Measurements from ENCODE around the gene ACSS1. TPM values are rescaled to one million over a fixed set of nuclear protein-coding genes. Genes with fewer than 3 reads are reported as not detected.

ACSS1 gene
- total RNA-seq, 1 experiment from 2014 or later, result not detected

DNA sequence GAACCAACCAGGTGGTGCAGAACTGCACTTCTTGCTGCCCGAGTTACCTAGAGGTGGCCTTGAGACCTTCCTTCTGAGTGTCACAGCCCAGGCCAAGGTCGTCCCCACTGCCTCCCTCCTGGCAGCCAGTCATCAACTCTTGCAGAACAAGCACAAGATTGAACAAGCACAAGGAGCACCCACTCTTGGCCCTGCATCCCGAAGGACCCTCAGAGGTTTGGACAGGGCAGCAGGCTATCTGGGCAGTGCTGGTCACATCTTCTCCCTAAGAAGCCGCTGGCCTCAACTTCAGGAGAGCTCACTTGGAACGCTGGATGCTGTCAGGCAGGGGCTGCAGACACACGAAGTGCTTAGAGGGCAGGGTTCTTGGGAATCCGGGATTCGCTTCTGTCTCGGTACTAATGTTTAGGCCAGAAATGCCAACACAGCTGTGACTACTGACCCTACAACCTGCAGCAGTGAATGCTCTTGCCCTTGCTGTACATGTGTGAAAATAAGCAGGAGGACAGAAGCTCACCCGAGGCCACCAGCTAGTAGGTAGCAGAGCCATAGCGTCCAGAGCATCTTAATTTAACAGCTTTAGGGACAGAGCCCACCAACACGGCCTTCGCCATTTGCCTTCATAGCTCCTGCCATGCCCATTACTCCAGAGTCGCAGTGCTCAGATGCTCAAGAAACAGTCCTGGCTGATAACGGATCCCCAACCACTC lies 4.0 kb upstream of the ACSS1 start:
- in situ Hi-C loops (cut with HindIII; ENCODE audit: low sequenced_read_pairs), result no loop called here
- no peak for DNase-seq (ENCODE audit: low spot score)

DNA sequence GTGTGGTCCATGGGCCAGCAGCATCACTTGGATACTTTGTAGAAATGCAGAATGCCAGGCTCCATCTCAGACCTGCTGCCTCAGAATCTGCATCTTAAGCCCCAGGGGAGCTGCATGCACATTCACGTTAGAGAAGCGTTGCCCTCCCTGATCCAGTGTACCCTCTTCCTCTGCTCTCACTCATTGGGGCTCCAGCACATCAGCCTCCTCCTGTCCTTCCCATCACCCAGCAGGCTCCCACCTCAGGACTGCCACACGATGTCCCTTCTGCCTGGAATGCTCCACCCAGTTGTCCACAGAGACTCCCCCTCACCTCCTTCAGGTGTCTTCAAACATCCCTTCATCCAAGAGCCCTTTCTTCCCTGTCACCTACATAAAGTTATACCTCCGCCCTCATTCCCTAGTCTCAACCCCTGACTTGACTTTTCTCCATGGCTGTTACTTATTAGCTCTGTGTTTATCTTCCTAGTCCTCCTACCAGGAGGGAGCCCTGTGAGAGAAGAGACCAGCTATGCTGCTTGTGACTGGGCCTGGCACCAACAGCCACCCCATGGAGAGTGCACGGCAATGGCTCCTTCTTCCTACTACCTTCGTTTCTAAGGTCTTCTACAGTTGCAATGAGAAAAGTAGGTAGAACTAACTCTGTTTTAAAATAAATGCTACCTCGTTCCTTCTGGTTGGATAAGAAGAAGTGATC lies 3.3 kb upstream of the ACSS1 start:
- DNase-seq (ENCODE audit: low spot score), result no peak
- in situ Hi-C loops (cut with HindIII; ENCODE audit: low sequenced_read_pairs), result no loop called here

DNA sequence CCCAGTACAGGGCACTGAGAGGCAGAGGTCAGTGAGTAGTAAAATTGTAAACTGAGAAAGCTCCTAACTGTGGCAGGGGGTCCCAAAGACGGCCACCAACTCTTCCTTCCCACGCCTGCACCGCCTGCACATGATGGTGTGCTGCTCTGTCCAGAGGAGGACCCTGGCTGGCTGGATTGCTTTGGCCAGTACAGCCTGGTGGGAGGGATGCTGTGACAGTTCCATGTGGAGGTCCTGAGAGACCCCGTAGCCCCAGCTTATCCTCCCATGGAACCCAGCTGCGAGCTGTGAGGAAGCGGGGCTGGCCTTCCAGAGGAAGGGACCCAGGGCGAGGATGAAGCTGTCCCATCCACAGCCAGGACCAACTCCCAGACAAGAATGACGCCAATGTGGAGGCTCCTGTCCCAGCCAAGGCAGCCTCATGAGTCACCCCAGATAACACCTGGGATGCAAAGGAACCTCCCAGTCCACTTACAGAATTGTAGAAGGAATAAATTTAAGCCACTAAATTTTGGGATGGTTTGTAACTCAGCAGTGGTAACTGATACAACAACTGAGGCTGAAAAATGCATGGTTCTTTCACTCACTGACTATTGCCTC lies 2.0 kb upstream of the ACSS1 start:
- in situ Hi-C loops (cut with HindIII; ENCODE audit: low sequenced_read_pairs), result no loop called here
- DNase-seq (ENCODE audit: low spot score), result no peak

DNA sequence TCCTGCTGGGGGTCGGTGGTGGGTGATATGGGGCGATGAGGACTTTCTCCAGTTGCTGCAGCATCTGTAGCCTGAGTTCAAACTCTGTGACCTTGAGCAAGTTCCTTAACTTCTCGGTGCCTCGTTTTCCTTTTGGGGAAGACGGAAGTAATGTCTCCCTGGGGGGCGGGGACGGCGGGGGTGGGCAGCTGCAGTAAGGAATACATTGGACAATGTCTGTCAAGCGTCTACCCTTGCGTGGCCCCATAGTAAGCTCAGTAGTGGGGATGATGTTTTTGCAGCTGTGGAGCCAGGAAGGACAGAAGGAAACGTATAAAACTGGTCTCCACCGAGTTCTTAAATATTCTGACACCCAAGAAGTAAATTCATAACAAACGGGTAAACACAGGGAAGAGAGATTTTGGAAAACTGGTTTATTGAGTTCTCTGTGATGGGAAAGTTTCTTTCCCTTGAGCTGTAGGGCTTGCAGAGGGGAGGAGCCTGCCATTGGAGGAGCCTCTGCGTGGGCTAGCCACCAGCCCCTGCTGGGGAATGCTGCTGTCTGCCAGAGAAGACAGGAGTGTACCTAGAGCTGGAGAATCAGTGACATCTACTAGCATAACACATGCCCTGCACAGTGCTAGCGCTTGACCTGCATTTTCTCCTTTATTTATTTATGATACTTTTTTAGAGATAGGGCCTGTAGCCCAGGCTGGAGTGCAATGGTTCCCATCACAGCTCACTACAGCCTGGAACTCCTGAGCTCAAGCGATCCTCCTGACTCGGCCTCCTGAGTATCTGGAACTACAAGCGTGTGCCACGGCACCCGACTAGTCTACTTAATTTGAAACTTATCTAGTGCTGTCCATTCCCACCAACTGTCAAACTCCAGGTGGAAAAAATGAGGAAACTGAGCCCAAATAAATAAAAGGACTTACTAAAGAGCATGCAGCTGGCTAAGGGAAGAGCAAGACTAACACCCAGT lies 1.2 kb upstream of the ACSS1 start:
- in situ Hi-C loops (cut with HindIII; ENCODE audit: low sequenced_read_pairs), result no loop called here
- DNase-seq (ENCODE audit: low spot score), result peak; percentile 75

DNA sequence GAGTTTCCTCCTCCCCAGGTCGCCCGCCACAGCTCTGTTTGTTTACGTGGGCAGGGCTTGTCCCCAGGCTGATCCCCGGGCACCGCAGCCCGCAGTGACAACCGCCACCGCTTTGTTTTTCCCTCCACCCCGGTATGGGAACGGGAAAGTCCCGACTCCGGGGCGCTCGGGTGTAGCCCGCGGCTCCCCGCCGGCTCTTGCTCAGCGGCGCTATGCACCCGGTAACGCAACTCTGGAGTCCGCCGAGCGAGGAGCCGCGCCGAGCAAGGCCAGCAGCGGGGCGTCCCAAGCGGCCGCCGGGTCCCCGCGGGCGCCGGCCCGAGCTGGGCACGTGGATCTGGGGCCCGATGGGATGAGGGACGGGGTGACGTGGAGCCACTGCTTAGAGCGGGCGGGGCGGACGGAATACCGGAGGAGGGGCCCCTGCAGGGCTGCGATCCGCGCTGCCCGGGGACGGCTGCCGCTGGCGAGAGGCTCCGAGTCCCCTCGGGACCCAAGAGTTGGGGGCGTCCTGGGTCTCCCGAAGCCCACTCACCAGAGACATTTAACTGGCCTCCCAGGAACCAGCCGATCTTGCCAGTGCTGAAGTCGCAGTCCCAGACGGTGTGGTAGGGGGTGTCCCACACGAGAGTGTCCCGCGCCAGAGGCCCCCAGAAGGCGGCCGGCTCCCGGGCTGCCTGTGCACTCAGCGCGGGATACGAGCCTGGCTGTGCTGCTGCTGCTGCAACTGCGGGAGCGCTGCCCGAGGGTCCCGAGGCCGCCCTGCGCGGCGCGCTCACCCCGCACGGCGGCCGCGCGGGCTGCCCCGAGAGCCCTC lies 497 bp downstream of the ACSS1 start:
- peak; percentile 64 for DNase-seq (ENCODE audit: low spot score)
- in situ Hi-C loops (cut with HindIII; ENCODE audit: low sequenced_read_pairs), result no loop called here

DNA sequence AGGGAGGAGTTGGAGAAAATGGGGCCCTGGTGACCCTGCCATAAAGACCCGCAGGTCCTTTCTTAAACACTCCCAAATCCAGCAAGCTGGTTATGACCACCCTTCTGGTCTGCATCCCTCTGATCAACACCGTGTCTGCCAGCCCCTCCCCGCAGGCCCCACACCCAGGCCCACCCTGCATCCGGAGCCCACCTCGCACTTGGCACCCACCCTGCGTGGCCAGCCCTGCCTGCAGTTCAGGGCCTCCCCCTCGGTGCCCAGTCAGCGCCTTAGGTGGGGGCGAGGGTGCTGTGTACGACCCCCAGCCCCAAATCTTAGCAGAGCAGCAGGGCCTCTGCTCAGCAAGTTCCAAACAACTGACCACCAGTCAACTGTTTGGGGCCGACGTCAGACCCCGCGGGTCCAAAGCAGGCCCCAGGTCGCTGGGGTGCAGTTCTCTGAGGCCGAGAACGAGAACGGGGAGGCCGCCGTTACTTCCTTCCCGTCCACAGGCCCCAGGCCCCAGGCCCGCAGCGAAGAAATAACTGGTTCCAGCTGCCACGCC lies 1.2 kb downstream of the ACSS1 start:
- in situ Hi-C loops (cut with HindIII; ENCODE audit: low sequenced_read_pairs), result no loop called here
- no peak for DNase-seq (ENCODE audit: low spot score)

DNA sequence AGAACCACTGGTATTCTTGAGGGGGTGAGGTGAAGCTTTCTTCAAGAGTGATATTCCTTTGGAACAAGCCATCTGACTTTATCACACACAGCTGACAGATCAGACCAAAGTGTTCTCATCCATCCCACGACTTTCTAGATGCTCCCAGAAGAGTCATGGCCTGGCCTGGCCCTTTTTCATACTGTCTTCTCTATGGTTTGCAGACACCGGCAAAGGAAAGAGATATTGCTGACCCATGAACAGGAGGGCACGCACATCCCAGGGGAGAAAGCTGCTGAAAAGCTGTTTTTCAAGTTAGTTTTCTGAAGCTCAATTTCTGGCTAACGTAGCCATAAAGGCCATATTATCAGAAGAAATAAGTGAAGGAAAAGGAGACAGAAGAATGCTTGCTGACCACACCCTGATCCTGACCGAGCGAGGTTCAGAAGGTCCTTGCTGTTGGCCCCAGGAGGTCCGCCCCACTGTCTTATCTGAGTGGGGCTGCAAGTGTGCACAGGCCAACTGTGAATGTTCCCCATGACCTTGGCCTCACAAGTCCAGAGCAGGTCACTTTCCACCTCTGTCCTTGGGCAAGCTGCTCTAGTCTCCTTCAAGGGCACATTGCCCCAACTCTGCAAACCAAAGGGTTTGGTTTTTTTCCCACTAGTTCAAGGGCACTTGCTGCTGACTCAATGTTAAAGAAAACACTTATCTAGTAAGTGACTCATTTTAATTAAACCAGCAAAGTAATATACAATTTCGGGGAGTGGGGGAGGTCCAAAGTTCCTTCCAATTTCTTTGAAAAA lies 2.0 kb downstream of the ACSS1 start:
- DNase-seq (ENCODE audit: low spot score), result no peak
- in situ Hi-C loops (cut with HindIII; ENCODE audit: low sequenced_read_pairs), result no loop called here

DNA sequence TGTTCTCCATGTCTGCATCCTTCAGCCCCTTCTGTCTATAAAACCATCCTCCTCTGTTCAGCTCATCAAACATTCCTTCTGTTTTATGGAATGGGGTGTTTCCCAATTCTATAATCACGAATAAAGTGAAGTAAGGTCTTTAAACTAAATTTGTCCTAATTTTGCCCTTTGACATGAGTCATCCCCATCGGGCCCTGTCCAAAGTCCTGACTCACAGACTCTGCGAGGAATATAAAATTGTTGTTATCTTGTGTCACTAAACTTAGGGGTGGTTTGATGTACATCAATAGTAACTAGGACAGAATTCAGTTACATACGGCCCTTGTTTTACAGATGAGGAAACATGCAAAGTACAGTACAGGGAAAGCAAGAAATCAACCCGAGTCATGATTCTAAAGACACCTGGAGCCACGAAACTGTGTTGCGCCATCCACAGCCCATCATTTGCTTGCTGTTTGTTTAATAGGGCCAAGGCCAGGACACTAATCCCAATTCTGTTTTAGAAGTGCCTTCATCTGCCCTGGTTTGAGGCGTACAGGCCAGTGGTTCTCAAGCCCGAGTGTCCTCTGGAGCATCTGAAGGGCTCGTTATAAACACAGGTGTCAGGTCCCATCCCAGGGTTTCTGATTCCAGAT lies 2.8 kb downstream of the ACSS1 start:
- DNase-seq (ENCODE audit: low spot score), result no peak
- in situ Hi-C loops (cut with HindIII; ENCODE audit: low sequenced_read_pairs), result no loop called here

DNA sequence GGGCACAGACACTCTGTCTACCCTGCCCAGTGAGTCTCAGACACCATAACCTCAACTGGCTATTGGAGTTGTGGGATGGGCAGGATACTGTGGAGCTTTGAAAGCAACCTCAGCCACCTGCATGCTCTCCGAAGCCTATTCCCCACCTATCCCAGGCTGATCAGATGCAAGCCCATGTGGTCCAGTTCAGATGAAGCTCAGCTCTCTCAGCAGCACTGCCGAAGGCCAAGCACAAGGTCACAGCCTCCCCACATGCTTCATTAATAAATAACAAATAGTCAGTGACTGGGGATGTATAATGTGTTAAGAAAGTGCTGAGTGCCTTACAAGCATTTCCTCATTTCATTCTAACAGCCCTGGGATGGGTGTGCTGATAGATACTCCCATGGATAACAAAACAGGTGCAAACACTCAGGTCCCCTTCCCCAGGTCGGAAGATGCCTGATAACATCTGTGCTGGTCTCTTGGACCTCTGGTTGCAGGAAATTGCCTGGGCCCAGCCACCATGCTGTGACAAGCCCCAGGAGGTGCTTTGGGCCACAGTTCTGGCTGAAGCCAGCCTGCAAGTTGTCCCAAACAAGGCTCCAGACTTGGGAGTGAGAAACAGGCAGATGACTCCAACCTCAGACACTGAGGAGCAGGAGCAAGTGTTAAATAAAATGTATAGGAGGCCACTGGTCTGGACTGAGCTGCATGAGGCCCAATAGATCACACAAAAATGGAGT lies 3.7 kb downstream of the ACSS1 start:
- in situ Hi-C loops (cut with HindIII; ENCODE audit: low sequenced_read_pairs), result no loop called here
- no peak for DNase-seq (ENCODE audit: low spot score)

DNA sequence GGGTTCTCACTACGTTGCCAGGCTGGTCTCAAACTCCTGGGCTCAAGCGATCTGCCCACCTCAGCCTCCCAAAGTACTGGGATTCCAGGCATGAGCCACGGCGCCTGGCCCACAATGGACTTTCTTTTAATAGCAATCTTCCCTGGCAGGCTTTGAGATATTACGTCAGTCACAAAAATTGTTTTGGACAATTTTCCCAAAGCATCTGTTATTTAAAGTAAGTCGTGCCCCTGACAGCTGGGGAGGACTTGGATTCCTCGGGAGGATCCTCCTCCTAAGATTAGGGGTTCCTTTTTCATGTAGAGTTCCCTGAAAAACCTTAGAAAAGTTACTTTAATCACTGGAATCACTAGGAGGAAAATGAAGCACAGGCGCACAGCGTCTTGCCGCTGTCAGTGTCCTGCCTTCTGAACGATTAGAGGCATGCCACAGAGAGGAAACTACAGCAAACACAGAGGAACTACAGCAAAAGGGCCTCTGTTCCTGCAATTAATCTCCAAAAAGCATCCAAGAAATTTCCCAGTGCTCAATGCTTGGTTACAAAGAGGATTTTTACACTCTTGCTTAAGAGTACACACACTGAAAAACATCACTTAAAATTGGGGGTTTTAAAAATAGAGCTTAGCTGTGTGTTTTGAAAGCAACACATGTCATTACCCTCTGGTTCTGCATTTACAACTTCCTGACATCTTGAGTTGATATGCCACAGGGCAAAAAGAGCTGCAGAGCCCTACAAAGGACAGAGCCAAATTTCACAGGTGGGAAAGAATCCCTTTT lies 4.5 kb downstream of the ACSS1 start:
- DNase-seq (ENCODE audit: low spot score), result peak; percentile 88
- in situ Hi-C loops (cut with HindIII; ENCODE audit: low sequenced_read_pairs), result no loop called here

DNA sequence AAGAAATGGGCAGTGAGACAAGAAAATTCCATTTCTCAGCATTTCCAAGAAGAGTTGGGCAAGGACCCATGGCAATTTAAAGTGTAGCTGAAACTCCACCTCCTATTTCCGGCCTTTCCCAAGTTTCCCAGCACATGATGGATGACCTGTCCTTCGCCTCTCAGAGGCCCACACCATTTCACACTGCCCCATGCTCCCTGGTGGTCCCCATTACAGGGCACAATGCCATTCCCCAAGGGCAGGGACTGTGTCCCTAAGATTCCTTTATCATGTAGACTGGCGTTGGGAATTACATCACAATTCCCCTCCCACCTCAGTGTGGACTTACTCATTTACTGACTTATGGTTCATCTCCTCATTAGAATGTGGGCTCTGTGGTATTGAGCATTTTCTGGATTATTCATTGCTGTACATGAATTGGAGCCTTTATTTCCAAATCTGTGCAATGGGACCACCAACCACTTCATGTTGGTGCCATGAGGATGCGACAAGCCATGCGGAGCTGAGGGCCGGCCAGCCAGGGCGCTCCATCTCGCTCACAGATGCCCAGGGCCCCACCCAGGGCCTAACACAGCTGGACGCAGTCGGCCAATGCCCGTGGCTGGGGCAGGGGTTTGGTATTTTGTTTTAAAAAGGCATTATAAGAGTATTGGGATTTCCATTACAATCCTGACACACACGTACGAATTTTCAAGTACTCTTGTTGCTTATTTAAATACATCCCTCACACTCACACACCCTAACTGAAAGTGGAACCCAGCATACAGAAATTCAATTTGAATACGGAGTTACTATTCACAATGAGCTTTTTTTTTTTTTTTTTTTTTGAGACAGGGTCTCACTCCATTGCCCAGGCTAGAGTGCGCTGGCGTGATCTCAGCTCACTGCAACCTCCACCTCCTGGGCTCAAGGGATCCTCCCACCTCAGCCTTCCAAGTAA lies 5.4 kb downstream of the ACSS1 start:
- in situ Hi-C loops (cut with HindIII; ENCODE audit: low sequenced_read_pairs), result no loop called here

DNA sequence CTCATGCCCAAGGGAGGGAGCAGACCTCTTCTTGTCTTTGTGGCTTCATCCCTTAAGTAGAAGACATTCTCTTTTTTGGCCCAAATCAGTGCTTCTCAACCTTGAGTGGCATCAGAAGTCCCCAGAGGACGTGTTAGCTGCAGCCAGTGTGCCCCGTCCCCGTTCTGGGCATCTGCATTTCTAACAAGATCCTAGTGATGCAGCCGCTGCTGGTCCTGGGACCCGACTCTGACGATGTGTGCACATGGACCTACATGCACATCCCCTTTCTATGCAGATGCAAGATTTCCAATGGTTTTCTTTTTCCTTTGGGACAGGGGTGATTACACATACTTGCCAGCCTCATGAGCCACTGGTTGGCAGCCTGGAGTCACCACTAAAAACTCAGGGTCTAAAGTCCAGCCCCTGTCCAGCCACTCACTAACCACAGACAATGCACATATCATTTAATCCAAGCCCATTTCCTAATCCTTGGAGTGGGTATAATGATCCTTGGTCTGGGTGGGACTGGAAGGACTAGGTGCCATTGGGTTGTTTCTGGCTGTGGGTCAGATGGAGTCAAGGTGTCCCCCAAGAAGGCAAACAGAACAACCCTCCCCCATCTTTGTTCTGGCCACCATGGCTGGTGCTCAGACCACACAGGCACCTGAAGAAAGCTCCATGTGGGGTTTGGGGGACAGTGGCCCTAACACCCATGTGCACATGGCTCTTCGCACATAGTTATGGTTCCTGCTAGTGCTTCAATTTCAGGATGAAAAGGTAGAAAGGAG lies 6.4 kb downstream of the ACSS1 start:
- DNase-seq (ENCODE audit: low spot score), result no peak
- in situ Hi-C loops (cut with HindIII; ENCODE audit: low sequenced_read_pairs), result no loop called here

More for the DNA sequence above, 5.4 kb downstream of the ACSS1 start:
- no peak for DNase-seq (ENCODE audit: low spot score)

DNA sequence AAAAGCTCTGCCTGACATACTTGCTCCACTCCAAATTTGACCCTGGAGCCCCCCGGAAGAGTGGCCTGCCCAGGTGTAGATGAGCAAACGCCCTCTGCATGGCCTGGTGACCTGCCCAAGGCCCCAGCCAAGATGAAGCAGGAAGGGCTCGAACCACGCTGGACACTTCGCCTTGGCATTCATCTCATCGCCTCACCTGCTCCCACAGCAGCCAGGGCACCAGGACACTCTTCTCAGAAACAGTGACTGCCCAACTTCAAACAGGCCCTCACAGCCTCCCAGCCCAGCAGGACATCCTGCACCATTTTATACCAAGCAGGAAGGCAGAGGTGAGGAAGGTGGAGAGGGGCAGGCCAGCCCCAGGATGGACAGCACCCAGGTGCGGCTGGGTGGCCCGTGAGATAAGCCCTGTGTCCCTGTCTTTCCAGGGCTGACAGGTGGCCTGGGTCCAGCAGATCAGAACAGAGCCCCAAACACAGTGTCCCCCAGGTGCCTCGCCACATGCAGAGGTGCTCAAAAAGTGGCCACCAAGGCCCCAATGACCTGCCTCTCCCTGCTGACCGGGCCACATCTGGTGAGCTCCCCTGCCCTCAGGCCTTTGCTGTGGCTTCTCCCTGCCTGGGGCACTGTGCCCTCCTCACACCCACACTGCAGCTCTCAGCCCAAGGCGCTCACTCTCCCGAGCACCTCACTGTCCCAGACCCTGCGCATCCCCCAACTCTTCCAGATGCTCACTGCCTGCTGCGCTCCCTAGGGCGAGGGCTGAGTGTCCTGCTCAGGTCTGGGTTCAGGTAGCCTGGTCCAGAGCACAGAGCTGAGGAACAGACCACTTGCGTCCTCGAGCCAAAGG lies 7.2 kb downstream of the ACSS1 start:
- no peak for DNase-seq (ENCODE audit: low spot score)
- in situ Hi-C loops (cut with HindIII; ENCODE audit: low sequenced_read_pairs), result no loop called here

Data from G401 (cell line).